CD4-positive, alpha-beta T cell (primary cell): ENCODE data around the gene CLDN22. TPM values are rescaled to one million over a fixed set of nuclear protein-coding genes. Genes with fewer than 3 reads are reported as not detected.

Experiments used
- ATAC-seq: fragments of 200-7000 bp; cut with Tn5 transposase; one replicate; pipeline ENCODE4 v1.10.0; 2022; ENCODE audit warnings: mild to moderate bottlenecking; ENCODE audit not compliant: poor library complexity
- CTCF ChIA-PET: fragments of 350-600 bp; sonication (Branson Sonifier 250); formaldehyde crosslinking; loops from one replicate; lab custom pipeline; 2021; ENCODE audit warnings: antibody characterized with exemption, inconsistent platforms; lab: Charles Lee
- POLR2A ChIA-PET: fragments of 350-600 bp; sonication (Branson Sonifier 250); formaldehyde crosslinking; loops from one replicate; lab custom pipeline; 2021; ENCODE audit warnings: antibody characterized with exemption, inconsistent platforms; lab: Charles Lee
- DNase-seq, 14 experiments: peaks; one replicate each; pipeline ENCODE4 v3.0.0-alpha.2; 2013 to 2020; ENCODE audit warnings: mixed read lengths in 2 of 14
- H3K27ac ChIP-seq, 2 donors: one replicate each; pipeline versions ENCODE4 v1.5.1 to v1.7.0; 2013; ENCODE audit warnings: low read length in 2 of 2, low read depth in 1 of 2, mild to moderate bottlenecking in 1 of 2
- H3K27me3 ChIP-seq, 2 experiments: 1 replicate in 1 of 2; 2 replicates in 1 of 2; pipeline versions ENCODE4 v1.6.1 to v1.7.0; 2013; ENCODE audit warnings: low read length in 2 of 2, control low read depth in 1 of 2, mild to moderate bottlenecking in 1 of 2, moderate library complexity in 1 of 2; ENCODE audit not compliant: insufficient read depth in 2 of 2, control insufficient read depth in 1 of 2
- H3K36me3 ChIP-seq: one replicate; pipeline ENCODE4 v1.6.1; 2013; ENCODE audit warnings: low read length, control low read depth; ENCODE audit not compliant: insufficient read depth
- H3K4me1 ChIP-seq: one replicate; pipeline ENCODE4 v1.6.1; 2013; ENCODE audit warnings: low read length, control low read depth; ENCODE audit not compliant: insufficient read depth
- H3K4me3 ChIP-seq: one replicate; pipeline ENCODE4 v1.5.1; 2013; ENCODE audit warnings: mild to moderate bottlenecking, low read length, moderate library complexity
- H3K9me3 ChIP-seq, 2 experiments: 1 replicate in 1 of 2; 2 replicates in 1 of 2; pipeline versions ENCODE4 v1.6.1 to v1.7.0; 2013; ENCODE audit warnings: low read length in 2 of 2, mild to moderate bottlenecking in 2 of 2, control low read depth in 1 of 2, moderate library complexity in 1 of 2; ENCODE audit not compliant: control insufficient read depth in 1 of 2, insufficient read depth in 1 of 2
- H3K27ac Mint-ChIP-seq: one replicate; pipeline ENCODE4 v1.8.0; 2020; ENCODE audit warnings: mixed read lengths
- H3K27me3 Mint-ChIP-seq: one replicate; pipeline ENCODE4 v1.8.0; 2021; ENCODE audit warnings: mixed read lengths
- H3K36me3 Mint-ChIP-seq: one replicate; pipeline ENCODE4 v1.8.0; 2021; ENCODE audit warnings: low read depth, mixed read lengths
- H3K4me1 Mint-ChIP-seq: one replicate; pipeline ENCODE4 v1.8.0; 2021; ENCODE audit warnings: low read depth, mixed read lengths
- H3K4me3 Mint-ChIP-seq: one replicate; pipeline ENCODE4 v1.8.0; 2020; ENCODE audit warnings: mild to moderate bottlenecking, mixed read lengths
- H3K9me3 Mint-ChIP-seq: one replicate; pipeline ENCODE4 v1.8.0; 2020; ENCODE audit warnings: mixed read lengths
- CTCF ChIP-seq: fragments of 200-600 bp; IDR thresholded peaks from one replicate; pipeline ENCODE4 v1.8.0; 2022; ENCODE audit warnings: antibody characterized with exemption, mild to moderate bottlenecking
- intact Hi-C, 2 experiments: fragments of 100-400 bp; cut with DNase I in 1 of 2; cut with micrococcal nuclease in 1 of 2; formaldehyde crosslinking; loops; one replicate each; pipeline versions ENCODE4 v1.15.1 to v1.9.0; 2023 to 2025; cut with DNase I, micrococcal nuclease
- total RNA-seq, 174 experiments: library from RNA in 2 of 174; stranded (reverse) in 2 of 174; gene quantifications; one replicate each; pipeline ENCODE4 v1.2.3 and lab custom pipeline; 2021 to 2026

Gene CLDN22
- total RNA-seq, 2 experiments from 2014 or later, result not detected

- ATAC-seq, result no peak
Observed at GRCh38 chr4:183299464-183299863, 20.6 kb downstream of the CLDN22 start.

GRCh38 chr4:183297675-183298074 lies 22.4 kb downstream of the CLDN22 start:
- intact Hi-C loops, result no loop called here
- Histone ChIP-seq H3K27me3 (no peaks in the 10 kb centered on the region), H3K36me3 (no peaks in the 10 kb centered on the region), H3K9me3 (no peaks in the 10 kb centered on the region), H3K4me1 (no peaks in the 10 kb centered on the region), H3K4me3 (no peak overlapping the region), H3K27ac (no peak overlapping the region)
- no peak for DNase-seq
- H3K36me3 Mint-ChIP-seq, result no peaks in the 10 kb centered on the region
- no peak for TF ChIP-seq CTCF
- H3K9me3 Mint-ChIP-seq, result no peaks in the 10 kb centered on the region
- POLR2A ChIA-PET, result no interaction called here
- H3K4me1 Mint-ChIP-seq, result no peaks in the 10 kb centered on the region
- H3K27me3 Mint-ChIP-seq, result peaks cover 5% of the 10 kb centered on the region
- CTCF ChIA-PET, result no interaction called here
- no peak overlapping the region for H3K27ac Mint-ChIP-seq
- H3K4me3 Mint-ChIP-seq, result no peak overlapping the region
- ATAC-seq, result no peak

More at GRCh38 chr4:183299464-183299863, 20.6 kb downstream of the CLDN22 start:
- no peak for DNase-seq
- H3K36me3 ChIP-seq, result no peaks in the 10 kb centered on the region
- POLR2A ChIA-PET, result no interaction called here
- H3K27ac Mint-ChIP-seq, result no peak overlapping the region
- intact Hi-C loops, result no loop called here
- no peak overlapping the region for H3K27ac ChIP-seq
- TF ChIP-seq CTCF, result no peak
- CTCF ChIA-PET, result no interaction called here
- no peaks in the 10 kb centered on the region for H3K4me1 ChIP-seq
- peaks cover 5% of the 10 kb centered on the region for H3K27me3 Mint-ChIP-seq
- no peaks in the 10 kb centered on the region for H3K27me3 ChIP-seq
- no peaks in the 10 kb centered on the region for H3K9me3 ChIP-seq
- H3K4me1 Mint-ChIP-seq, result no peaks in the 10 kb centered on the region
- H3K9me3 Mint-ChIP-seq, result no peaks in the 10 kb centered on the region
- no peaks in the 10 kb centered on the region for H3K36me3 Mint-ChIP-seq
- no peak overlapping the region for H3K4me3 Mint-ChIP-seq
- H3K4me3 ChIP-seq, result no peak overlapping the region

GRCh38 chr4:183295711-183296110 lies 24.4 kb downstream of the CLDN22 start:
- Mint-ChIP-seq H3K9me3 (no peaks in the 10 kb centered on the region), H3K27me3 (peaks cover 5% of the 10 kb centered on the region), H3K4me3 (no peak overlapping the region), H3K36me3 (no peaks in the 10 kb centered on the region), H3K4me1 (no peaks in the 10 kb centered on the region), H3K27ac (no peak overlapping the region)
- H3K4me1 ChIP-seq, result no peaks in the 10 kb centered on the region
- H3K9me3 ChIP-seq, result no peaks in the 10 kb centered on the region
- no peak for ATAC-seq
- H3K4me3 ChIP-seq, result no peak overlapping the region
- no peaks in the 10 kb centered on the region for H3K27me3 ChIP-seq
- no peak overlapping the region for H3K27ac ChIP-seq
- no peak for DNase-seq
- intact Hi-C loops, result no loop called here
- CTCF ChIA-PET, result no interaction called here
- POLR2A ChIA-PET, result no interaction called here
- no peak for TF ChIP-seq CTCF
- H3K36me3 ChIP-seq, result no peaks in the 10 kb centered on the region
